Skeletal muscle cell (primary cell): ENCODE measurements around the gene FBXO31.

Experiments used
- DNase-seq: peaks from one replicate; pipeline ENCODE4 v3.0.0-alpha.2; 2010; ENCODE audit warnings: low read depth
- H3K4me3 ChIP-seq: 2 replicates; pipeline ENCODE4 v1.5.1; 2011; ENCODE audit warnings: low read depth, mild to moderate bottlenecking, control low read depth, low read length, moderate library complexity

Gene FBXO31

DNA sequence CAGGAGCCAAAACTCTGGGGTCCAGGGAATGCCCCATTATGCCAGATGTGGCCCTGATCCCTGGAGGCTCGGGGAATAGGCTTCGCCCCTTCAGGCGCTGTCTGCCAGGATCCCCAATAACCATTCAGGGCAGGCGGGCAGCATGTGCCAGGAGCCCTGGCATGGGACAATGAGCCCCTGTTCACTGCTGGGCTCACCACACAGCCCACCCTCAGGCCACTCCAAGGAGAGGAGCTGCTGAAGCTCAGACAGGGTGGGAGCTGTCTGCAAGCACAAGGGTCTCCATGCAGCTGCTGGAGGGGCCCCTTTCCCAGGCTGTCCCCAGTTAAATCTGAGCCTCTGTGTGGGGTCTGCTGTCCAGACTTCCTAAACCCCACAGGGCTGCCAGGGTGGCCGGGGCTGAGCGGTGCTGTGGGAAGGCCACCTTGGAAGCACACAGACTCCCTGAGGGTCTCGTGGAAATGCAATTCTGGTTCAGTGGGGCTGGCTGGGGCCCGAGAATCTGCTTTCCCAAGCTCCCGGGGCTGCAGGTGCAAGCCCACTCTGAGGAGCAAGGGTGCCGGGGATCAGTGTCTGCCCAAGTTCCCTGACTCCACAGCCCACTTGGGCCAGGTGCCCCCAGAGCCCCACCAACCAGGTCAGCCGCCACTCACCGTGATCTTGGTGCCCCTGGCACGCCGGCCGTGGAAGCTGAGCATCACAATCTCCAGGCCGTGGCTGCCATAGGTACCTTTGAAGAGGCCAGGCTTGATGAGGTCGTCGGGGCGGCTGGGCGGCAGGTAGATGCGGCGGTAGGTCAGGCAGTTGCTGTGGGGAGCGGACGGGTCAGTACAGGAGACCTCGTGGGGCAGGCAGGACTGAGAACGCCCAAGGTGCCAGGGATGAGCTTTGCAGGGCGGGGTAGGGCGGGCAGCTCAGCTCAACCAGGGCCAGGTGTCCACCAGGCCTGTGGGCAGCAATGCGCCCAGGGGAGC lies 48.6 kb downstream of the FBXO31 start:
- no peak for DNase-seq
- H3K4me3 ChIP-seq, result no peak overlapping the region

DNA sequence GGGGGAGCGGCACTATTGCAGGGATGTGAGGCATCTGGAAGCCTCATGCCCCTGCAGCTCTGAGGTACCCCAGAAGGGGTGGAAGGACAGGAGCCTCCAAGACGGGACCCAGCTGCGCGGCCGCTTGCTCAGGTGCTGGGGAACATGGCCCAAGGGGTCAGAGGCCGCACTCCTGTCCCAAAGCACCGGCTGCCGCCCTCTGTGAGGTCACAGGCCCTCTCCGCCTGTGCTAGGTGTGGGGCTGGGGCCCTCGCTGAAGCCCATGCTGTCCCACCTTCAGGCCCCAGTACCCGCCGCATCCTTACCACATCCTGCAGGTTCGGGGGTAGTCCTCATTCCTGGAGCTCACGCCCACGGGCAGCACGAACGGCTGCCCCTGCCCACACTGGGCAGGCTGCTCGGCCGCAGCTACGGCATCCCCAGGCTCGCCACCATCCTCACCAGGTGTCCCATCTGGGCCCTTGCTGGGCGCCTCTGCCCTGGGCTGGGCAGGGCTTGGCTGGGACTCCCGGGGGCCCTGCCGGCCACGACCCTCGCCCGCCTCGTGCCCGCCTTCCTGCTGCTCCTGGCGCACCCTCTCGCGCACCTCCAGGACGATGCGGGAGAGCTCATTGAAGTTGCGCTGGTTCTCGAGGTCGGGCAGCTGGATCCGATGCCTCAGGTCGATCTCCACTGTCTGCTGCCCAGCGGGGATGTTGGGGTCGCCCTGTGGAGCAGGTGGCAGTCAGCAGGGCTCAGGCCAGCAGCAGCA lies 49.8 kb downstream of the FBXO31 start:
- DNase-seq, result no peak

DNA sequence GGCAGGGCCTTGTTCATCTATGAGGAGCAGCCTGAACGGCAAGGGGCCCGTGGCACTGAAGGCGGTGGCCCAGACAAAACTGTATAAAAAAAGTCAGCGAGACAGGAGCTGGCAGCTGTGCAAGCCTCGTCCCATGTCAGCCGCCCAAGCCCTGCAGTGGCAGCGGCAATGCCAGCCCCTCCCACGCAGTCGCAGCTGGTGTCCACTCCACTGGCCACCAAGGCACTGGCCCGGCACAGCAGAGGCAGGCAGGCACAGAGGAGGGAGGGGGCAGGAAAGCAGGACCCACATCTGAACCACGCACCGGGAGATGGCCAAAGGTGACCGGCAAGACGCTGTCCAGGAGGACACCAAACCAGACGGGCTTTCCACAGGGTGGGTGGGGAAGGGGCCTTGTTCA lies 50.5 kb downstream of the FBXO31 start:
- DNase-seq, result no peak
- H3K4me3 ChIP-seq, result no peak overlapping the region

More for the DNA sequence above, 49.8 kb downstream of the FBXO31 start:
- H3K4me3 ChIP-seq, result no peak overlapping the region

DNA sequence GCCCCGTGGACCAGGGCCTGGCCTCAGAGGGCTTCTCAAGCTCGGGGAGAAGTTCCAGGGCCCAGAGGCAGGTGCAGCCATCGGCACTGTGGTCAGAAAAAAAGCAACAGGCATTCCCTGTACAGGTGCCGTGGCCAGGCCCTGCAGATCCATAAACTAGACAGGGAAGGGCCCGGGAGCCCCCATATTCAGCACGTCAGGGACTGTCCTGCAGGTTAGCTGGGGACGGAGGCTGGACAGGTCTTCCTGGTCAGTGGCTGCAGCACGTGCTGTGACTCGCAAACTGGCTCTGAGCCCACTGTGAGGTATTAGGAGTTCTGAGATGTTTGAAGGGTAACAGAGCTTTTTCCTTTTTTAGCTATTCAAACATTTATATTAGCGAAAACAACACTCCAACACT lies 51.4 kb downstream of the FBXO31 start:
- no peak for DNase-seq
- no peak overlapping the region for H3K4me3 ChIP-seq

DNA sequence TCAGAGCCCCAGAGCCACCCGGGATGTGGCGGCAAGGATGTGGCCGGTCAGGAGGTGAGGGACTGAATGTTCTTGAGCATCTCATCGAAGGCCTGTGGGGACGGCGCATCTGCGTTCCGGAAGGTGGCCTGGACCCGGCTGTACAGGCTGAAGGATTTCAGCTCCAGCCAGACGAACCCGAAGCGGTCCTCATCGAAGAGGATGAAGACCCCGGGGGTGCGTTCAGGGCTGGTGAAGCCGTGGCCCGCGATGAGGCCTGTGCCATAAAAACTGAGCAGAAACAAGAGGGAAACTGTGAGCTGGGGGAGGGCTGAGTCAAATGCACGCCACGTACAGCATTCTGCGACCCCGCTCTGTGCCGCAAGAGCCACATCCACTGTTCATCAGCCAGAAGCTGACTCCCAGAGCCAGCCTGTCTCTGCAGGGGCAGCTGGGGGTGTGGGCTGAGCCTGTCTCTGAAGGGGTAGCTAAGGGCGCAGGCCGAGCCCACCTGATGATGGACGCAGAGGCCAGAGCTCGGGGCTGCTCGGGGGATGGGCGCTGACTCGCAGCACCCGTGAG lies 52.3 kb downstream of the FBXO31 start:
- DNase-seq, result no peak
- H3K4me3 ChIP-seq, result no peak overlapping the region

DNA sequence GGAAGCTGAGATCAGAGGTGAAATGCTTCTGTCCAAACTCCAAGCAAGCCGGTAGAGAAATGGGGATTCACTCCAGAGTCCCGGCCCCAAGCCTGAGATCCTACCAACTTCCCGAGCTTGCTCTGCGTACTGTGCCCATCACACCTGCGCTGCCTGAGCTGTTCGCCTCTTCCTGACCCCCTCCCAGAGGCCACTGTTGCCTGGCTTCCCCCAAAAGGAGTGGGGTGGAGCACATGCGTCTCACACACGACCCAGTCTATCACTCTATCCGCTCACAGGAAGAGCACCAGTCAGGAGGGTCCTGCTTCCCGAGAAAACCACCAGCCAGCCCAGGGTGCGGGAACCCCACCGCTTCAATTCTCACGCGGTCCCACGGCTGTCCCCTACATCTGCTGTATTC lies 52.9 kb downstream of the FBXO31 start:
- no peak for DNase-seq
- no peak overlapping the region for H3K4me3 ChIP-seq

DNA sequence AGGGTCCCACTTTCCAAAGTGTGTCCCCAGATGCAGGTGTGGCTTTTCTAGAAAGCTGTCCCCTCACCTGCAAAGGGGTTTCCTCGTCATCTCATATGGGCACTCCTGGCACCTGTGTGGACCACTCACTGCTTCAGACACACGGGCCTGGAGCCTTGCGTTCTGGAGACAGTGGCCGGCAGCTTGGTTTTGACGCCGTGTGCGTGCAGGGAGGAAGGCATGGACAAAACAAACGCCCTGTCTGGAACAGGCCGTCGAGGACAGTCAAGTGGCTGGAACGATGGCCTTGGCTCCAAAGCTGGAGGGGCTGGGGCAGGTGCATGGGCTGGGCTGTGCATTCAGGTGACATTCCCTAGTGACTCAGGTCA lies 53.3 kb downstream of the FBXO31 start:
- DNase-seq, result no peak
- H3K4me3 ChIP-seq, result no peak overlapping the region

DNA sequence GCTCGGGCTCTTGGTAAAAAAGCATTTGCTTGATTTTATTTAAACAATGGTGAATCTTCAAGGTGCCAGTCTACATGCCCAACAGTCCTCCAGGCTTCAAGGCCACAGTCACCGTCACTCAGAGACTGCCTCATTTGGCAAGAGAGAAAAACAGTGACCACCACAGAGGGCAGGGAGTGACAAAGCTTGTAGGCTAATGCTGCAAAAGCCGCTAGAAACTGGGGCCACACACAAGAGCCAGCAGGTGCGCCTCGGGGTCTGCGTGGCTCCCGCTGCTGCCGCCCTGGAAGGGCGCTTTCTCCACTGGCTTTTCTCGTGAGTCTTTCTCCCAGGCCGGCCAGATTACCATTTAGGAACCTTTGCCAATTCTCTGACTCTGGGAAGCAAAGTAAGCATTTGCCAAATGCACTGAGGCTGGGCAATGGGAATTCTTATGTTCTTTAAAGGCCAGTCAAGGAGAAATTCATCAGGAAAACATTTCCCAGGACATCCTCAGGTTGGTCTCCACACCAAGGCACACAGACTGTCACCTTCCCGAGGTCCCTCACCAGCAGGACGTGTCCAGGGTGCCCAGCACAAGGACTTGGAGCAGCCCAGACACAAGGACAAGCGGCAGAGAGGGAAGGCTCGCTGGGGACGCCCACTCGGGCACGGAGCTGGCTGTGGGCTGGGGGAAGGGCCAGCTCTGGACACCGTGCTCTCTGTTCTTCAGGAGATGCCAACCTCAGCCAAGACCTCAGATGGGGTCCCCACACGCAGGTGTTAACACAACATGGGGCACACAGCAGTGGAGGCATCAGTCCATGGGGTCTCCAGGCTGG lies 53.9 kb downstream of the FBXO31 start:
- DNase-seq, result no peak
- no peak overlapping the region for H3K4me3 ChIP-seq

DNA sequence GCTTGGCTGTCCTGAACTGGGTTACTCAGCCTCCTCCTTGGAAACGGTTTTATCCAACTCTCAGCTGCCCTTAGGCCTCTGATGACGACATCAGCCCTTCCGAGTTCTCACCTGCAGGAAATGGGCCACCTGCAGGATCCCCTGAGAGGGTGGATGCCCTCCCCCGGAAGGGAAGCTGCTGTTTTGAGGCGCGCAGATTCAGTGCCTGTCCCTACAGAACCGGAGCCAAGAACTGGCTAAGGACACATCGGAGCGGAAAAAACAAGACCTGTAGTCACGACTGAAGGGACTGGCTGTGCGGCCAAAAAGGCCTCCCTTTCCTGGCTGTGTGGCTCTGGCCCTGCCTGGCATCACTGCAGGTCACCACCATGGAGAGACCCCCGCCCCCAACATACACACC lies 54.7 kb downstream of the FBXO31 start:
- DNase-seq, result no peak

DNA sequence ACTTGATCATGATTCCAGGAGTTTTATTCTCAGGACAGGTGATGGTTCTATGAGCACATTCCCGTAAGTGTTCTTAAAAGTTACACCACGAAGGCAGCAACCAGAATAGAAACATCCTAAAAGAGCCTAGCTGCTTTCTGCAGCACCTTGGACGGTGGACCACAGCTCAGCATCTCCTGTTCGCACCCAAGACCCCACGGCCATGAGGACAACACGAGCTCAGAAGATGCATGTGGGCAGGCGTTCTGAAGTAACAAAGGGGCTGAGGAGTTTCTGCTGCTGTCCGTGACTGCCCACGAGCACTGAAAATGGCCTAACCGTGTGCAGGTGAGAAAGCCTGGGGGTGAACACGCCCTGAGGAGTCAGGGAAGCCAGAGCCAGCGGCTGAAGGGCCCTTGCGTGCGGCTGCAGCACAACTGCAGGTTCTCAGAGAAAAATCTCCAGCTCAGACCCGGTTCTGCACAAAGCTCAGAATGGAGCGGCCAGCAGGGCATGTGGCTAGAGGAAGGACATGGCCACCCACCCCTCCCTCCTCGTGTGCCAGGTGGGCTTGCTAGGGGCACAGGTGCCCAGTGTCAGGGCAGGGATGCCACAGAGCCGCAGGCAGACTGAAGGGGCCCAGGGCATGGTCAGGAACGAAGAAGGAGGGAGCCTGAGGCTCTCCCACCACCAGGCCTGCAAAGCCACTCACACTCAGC lies 55.6 kb downstream of the FBXO31 start:
- no peak overlapping the region for H3K4me3 ChIP-seq
- no peak for DNase-seq

More for the DNA sequence above, 54.7 kb downstream of the FBXO31 start:
- no peak overlapping the region for H3K4me3 ChIP-seq

DNA sequence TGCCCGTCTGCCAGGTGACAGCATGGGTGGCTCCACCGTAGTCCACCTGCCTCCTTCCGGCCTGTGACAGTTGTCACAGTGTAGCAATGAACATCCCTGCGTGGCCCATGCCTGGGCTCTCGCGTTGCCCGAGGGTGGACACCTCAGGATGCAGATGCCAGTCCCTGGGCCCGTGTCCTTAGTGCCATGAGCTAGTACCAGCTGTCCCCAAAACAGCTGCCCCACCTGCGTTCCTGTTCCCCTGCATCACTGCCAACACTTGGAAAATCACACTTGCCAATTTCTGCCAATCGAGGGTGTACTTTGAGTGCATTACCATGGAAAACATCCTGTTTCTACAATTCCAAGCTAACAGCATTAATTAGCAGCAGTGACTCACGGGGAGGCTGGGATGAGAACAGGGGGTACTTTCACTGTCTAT lies 57.4 kb downstream of the FBXO31 start:
- no peak overlapping the region for H3K4me3 ChIP-seq
- DNase-seq, result no peak

DNA sequence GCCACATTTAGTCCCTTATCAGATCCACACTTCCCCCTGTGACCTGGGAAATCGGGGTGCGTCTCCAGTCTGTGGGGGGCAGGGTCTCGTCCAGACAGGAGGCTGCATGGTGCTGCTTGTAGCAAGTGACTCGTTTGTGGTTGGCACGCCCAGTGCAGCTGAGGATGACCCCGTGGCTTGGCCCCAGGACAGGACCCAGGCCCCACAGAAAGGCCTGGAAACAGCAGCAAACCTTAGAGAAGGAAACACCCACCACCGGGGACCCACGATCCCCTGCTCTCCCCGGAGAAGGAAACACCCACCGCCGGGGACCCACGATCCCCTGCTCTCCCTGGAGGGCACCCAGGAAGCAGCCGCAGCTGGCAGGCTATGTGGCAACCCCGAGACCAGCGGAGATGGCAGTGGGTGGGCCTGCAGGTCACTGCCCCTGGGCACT lies 58.1 kb downstream of the FBXO31 start:
- no peak for DNase-seq
- H3K4me3 ChIP-seq, result no peak overlapping the region

DNA sequence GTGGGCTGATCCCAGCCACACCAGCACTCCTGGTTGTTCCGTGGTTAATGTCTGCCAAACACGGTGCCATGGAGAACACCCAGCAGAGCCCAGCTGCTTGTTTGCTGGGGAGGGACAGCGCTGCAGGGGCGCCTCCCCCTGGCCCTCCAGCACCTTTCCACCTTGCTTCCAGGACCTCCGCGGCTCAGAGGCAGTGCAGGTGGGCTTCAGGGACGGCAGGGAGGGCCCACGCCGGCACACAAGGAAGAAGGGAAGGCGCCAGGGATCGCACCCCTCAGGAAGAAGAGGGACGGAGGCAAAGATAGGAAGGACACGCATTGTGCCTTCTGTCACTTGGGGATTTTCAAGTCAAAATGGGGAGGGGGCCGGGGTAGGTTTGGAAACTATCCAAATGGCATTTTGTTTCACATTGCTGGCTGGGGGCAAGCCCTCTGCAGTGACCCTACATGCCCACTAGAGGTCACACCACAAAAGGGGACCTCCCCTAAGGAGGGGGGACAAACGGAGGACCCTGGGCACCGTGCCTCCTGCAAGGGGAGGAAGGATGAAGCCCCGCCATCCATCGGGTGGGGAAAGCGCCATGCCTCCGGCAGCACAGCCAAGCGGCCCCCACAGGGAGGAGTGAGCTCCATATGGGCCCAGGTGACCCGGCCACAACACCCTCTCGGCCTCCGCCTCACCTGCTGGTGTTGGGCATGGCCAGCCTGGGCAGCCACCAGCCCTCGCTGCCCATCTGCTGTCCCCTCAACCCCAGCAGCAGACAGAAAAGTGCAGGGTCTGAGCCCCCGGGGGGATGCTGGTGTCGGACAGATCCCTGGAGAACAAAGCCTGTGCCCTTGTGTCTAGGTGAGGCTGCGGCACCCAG lies 58.9 kb downstream of the FBXO31 start:
- H3K4me3 ChIP-seq, result no peak overlapping the region
- no peak for DNase-seq

DNA sequence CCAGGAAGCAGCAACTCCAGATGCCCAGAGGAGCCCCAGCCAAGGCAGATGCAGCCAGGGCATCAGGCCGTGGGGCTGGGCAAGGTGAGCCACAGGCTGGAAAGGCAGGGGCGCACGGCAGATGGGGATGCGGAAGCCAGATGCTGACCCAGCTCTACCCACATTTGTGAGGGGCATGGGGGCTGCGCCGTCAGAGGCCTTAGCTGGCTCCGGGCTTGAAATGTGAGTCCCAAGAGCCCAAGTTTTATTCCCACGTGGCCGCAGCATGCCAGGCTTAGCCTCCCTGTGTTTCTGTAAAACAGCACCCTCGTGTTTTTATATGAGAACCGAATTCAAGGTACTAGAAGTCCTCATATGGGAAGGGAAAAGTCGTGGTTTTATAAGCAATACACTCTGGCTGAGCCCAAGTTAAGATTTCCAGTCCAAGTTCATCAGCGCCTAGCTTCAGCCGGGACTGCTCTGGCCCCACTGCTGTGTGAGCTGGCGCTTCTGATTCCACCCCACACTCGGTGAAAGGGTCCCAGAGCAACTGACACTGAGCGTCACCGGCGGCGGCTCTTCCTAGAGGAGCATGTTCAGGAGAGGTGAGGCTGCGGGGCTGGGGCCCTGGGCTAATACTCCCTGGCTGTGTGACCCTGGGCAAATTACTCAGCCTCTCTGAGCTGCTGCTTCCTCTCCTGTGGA lies 59.7 kb downstream of the FBXO31 start:
- DNase-seq, result no peak
- H3K4me3 ChIP-seq, result no peak overlapping the region

DNA sequence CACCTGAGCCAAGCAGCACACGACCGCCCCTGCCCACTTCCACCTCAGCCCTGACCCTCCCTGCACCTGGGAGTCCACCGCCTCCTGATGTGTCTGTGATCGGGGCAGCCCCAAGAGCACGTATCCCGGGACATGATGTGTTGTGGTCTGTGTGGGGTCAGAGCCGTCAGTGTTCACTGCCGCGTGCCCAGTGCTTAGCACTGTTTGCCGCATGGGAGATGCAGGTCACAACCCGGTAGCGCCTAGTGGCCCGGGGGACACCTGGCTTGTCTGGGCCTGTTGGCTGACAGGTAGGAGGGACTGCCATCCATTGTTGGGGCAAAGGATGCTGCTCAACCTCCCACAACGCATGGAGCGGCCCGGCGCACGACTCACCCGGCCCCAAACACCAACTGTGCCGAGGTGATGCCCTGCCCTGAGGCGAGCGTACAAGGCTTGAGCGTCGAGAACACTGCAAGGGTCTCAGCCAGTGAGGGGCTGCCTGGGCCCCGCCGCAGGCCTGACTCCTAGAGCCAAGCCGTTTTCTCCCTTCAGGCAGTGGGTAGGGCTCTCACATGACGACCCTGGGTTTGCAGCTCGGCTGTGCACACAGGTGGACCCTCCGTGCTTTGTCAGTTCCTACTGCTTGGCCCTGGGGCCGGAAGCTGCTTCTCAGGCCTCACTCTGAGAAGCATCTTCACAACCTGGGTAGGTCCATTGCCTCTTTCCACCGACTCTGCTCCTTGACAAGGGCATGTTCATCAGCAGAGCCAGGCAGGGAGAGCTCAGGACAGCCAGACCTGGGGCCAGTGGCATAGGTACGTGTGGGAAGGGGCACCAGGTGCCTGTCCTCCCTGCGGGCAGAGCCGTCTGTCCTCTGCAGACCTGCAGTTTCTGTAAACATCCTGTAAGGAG lies 60.5 kb downstream of the FBXO31 start:
- no peak for DNase-seq
- H3K4me3 ChIP-seq, result no peak overlapping the region

DNA sequence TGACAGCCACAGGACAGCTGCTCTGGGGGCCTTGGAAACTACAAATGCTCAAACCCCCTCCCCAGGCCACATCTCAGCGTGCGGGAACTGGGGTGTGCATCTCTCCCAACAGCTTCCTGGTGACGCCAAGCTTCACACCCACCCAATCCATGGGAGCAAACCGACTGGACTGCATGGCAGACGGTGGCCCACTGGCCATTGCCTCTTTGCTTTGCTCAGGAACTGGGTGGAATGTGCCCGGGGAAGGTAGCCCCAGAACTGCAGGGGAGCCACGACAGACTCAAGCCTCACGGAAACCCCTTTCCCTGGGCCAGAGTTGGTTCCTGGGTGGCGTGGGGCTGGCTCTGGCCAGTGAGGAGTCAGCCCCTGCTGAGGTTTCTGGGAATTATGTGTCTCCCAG lies 61.2 kb downstream of the FBXO31 start:
- no peak overlapping the region for H3K4me3 ChIP-seq
- DNase-seq, result no peak
